Measurements from ENCODE around the gene BACE2.

The BACE2 gene

DNA sequence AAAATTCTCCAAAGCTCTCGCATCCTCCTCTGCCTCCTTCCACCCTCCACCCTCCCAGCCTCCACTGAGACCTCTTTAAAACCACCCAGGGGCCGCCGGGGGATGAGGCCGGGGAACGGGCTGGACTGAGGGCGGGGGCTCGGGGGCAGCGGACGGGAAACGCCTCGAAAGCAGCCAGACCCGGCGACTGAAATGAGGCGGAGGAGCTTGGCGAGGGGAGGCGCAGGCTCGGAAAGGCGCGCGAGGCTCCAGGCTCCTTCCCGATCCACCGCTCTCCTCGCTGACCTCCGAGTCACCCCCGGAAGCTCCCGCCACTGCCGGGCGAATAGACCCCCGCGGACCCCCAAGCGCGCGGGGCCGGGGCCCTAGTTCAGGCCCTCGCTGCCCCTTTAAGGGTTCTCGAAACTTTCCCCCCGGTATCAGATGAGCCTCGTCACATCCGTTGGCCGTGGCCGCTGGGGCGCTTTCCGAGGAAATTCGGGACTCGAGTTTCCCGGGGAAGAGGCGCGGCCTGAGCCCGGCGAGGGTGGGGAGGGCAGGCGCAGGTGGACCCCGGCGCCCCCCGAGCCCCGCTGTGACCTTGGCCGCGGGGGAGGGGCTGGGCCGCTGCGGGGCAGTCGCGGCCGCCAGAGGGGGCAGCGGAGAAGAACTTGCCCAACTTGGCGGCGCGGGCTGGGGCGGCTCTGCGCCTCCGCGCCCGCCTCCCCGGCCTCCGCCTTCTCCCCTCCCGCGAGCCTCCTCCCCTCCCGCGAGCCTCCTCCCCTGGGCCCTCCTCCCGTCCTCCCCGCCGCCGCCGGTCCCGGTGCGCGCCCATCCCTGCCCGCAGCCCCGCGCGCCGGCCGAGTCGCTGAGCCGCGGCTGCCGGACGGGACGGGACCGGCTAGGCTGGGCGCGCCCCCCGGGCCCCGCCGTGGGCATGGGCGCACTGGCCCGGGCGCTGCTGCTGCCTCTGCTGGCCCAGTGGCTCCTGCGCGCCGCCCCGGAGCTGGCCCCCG is at the start of gene BACE2:
BACE2 (plus strand) TSS at position 813 of the 995 bp plus-strand sequence; CDS start at position 917, 104 bp downstream.
- Histone ChIP-seq H3K4me3 (ENCODE audit: low read depth, low read length) (peak within 1 kb of the TSS; percentile 73), H3K9ac (ENCODE audit: low read length) (peak within 1 kb of the TSS; percentile 45), H3K27ac (ENCODE audit: low read depth, low read length) (no peak within 1 kb of the TSS), H3K4me1 (ENCODE audit: control insufficient read depth, insufficient read depth, low read length) (peaks cover 23% of the 10 kb centered on the region; the same call in 1 of the 2 replicates), H3K9me3 (ENCODE audit: control insufficient read depth, insufficient read depth, low read depth, low read length) (no peaks in the 10 kb centered on the region), H3K36me3 (ENCODE audit: control insufficient read depth, insufficient read depth, low read length) (no peaks in the 10 kb centered on the region), H3K27me3 (ENCODE audit: control insufficient read depth, insufficient read depth, low read length) (peaks cover 50% of the 10 kb centered on the region)

- Histone ChIP-seq H3K36me3 (ENCODE audit: control insufficient read depth, insufficient read depth, low read length) (no peaks in the 10 kb centered on the region), H3K9me3 (ENCODE audit: control insufficient read depth, insufficient read depth, low read depth, low read length) (no peaks in the 10 kb centered on the region), H3K4me3 (ENCODE audit: low read depth, low read length) (no peak overlapping the region), H3K27ac (ENCODE audit: low read depth, low read length) (no peak overlapping the region), H3K4me1 (ENCODE audit: control insufficient read depth, insufficient read depth, low read length) (no peaks in the 10 kb centered on the region), H3K27me3 (ENCODE audit: control insufficient read depth, insufficient read depth, low read length) (no peaks in the 10 kb centered on the region), H3K9ac (ENCODE audit: low read length) (no peak overlapping the region)
Measured at GRCh38 chr21:41119901-41120300, 48.1 kb upstream of the BACE2 start.

DNA sequence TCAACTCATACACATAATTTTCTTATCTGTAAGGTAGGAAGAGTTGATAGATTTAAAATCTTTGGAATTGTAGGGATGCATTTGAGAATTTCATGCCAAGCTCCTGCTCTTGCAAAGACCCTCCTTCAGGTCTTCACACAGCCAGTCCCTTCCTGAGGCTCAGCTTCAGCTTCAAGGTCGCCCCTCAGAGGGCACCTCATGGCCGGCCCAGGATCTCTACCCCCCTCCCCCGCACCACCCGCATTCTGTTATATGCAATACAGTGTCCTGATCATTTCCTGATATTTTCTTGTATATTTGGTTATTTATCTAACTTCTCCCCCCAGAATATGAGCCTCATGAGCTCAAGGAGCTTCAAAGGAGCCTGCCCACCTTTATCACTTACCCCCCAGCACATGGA is 47.0 kb upstream of the BACE2 start:
- Histone ChIP-seq H3K9ac (ENCODE audit: low read length) (no peak overlapping the region), H3K27ac (ENCODE audit: low read depth, low read length) (no peak overlapping the region), H3K4me3 (ENCODE audit: low read depth, low read length) (no peak overlapping the region), H3K27me3 (ENCODE audit: control insufficient read depth, insufficient read depth, low read length) (no peaks in the 10 kb centered on the region), H3K4me1 (ENCODE audit: control insufficient read depth, insufficient read depth, low read length) (no peaks in the 10 kb centered on the region), H3K9me3 (ENCODE audit: control insufficient read depth, insufficient read depth, low read depth, low read length) (no peaks in the 10 kb centered on the region), H3K36me3 (ENCODE audit: control insufficient read depth, insufficient read depth, low read length) (no peaks in the 10 kb centered on the region)

GRCh38 chr21:41121785-41122415 is 46.1 kb upstream of the BACE2 start:
- Histone ChIP-seq H3K9ac (ENCODE audit: low read length) (no peak overlapping the region), H3K4me1 (ENCODE audit: control insufficient read depth, insufficient read depth, low read length) (no peaks in the 10 kb centered on the region)

DNA sequence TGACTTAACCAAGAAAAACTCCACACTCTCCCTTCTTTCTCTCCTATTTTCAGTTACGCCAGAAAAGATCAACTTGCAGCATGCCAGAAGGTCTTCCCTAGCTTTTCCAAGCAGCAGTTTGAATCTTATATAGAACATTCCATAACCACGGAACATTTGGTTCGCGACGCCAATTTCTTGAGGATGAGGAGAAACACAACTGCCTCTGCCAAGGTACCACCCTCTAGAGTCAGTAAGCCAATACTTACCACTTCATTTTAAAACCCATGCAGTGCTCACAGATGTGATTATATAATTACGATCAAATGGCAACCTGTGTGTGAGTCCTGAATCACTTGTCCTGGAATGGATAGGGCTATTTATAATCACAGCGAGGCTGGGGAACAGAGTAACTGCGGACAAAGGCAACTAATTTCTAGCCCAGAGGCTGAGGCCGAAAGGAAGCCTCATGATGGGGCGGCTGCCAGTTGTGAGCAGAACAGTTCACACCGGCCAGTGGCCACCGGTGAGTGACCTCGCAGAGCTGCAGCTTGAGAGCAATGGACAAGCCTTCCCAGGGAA is 43.2 kb upstream of the BACE2 start:
- H3K27me3 ChIP-seq (ENCODE audit: control insufficient read depth, insufficient read depth, low read length): no peaks in the 10 kb centered on the region
- no peak overlapping the region for H3K9ac ChIP-seq (ENCODE audit: low read length)
- no peak overlapping the region for H3K27ac ChIP-seq (ENCODE audit: low read depth, low read length)
- H3K9me3 ChIP-seq (ENCODE audit: control insufficient read depth, insufficient read depth, low read depth, low read length): no peaks in the 10 kb centered on the region; the same call in 1 of the 2 replicates
- H3K4me3 ChIP-seq (ENCODE audit: low read depth, low read length): no peak overlapping the region
- no peaks in the 10 kb centered on the region for H3K4me1 ChIP-seq (ENCODE audit: control insufficient read depth, insufficient read depth, low read length)
- H3K36me3 ChIP-seq (ENCODE audit: control insufficient read depth, insufficient read depth, low read length): no peaks in the 10 kb centered on the region

More at GRCh38 chr21:41121785-41122415, 46.1 kb upstream of the BACE2 start:
- Histone ChIP-seq H3K27ac (ENCODE audit: low read depth, low read length) (no peak overlapping the region), H3K4me3 (ENCODE audit: low read depth, low read length) (no peak overlapping the region), H3K27me3 (ENCODE audit: control insufficient read depth, insufficient read depth, low read length) (no peaks in the 10 kb centered on the region), H3K9me3 (ENCODE audit: control insufficient read depth, insufficient read depth, low read depth, low read length) (no peaks in the 10 kb centered on the region), H3K36me3 (ENCODE audit: control insufficient read depth, insufficient read depth, low read length) (no peaks in the 10 kb centered on the region)

GRCh38 chr21:41128981-41129380 is 39.0 kb upstream of the BACE2 start:
- Histone ChIP-seq H3K36me3 (ENCODE audit: control insufficient read depth, insufficient read depth, low read length) (no peaks in the 10 kb centered on the region), H3K4me3 (ENCODE audit: low read depth, low read length) (no peak overlapping the region), H3K9me3 (ENCODE audit: control insufficient read depth, insufficient read depth, low read depth, low read length) (no peaks in the 10 kb centered on the region; the same call in 1 of the 2 replicates), H3K9ac (ENCODE audit: low read length) (no peak overlapping the region), H3K27me3 (ENCODE audit: control insufficient read depth, insufficient read depth, low read length) (no peaks in the 10 kb centered on the region; the same call in 1 of the 2 replicates), H3K27ac (ENCODE audit: low read depth, low read length) (no peak overlapping the region), H3K4me1 (ENCODE audit: control insufficient read depth, insufficient read depth, low read length) (no peaks in the 10 kb centered on the region)

DNA sequence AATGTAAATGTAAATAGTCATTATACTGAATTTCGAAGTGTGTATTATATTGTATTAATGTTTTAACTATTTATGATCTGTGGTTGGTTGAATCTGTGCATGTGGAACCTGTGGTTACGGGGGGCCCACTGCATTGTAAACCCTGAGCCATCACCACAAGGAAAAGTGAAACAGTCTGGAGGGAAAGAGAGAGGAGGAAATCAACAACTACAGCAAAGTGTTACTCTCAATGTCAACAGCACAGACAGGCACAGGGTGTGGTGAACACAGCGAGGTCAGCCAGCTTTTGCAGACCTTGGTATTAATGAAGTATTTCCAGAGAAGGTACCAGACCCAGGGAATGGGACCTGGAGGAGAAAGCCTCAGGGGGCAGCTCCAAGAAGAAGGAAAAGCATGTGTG is 37.1 kb upstream of the BACE2 start:
- Histone ChIP-seq H3K9ac (ENCODE audit: low read length) (no peak overlapping the region), H3K27ac (ENCODE audit: low read depth, low read length) (no peak overlapping the region), H3K27me3 (ENCODE audit: control insufficient read depth, insufficient read depth, low read length) (no peaks in the 10 kb centered on the region; the same call in 1 of the 2 replicates), H3K4me1 (ENCODE audit: control insufficient read depth, insufficient read depth, low read length) (no peaks in the 10 kb centered on the region), H3K36me3 (ENCODE audit: control insufficient read depth, insufficient read depth, low read length) (no peaks in the 10 kb centered on the region), H3K9me3 (ENCODE audit: control insufficient read depth, insufficient read depth, low read depth, low read length) (no peaks in the 10 kb centered on the region; the same call in 1 of the 2 replicates), H3K4me3 (ENCODE audit: low read depth, low read length) (no peak overlapping the region)

DNA sequence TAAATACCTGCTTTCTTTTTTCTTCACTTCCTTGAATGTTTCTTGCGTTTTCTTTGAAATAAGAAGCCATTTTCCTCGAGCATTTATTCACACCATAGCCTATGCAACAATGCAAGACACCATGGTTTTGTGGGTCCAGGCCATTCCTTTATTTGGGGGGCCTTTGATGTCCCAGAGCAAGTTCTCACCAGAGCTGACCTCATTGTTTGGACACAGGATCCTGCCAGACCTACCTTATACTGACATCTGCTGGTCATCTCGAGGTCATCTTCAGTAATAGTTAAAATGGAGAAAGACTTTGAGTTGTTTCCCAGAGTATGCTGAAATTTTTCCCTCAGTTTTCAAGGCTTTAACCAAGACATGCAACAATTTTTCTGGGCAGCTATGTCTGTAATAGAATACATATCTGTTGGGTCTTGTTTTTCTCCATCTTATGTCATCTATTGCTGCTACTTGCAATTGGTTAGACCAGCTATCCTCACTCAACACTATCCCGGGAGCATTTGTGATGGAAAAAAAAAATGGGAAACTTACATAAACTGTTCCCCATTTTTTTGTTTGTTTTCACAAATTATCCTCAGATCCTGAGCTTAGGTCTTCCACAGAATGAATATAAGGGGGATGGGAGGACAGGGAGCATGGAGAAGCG is 34.0 kb upstream of the BACE2 start:
- Histone ChIP-seq H3K4me1 (ENCODE audit: control insufficient read depth, insufficient read depth, low read length) (no peaks in the 10 kb centered on the region), H3K36me3 (ENCODE audit: control insufficient read depth, insufficient read depth, low read length) (no peaks in the 10 kb centered on the region), H3K9me3 (ENCODE audit: control insufficient read depth, insufficient read depth, low read depth, low read length) (peaks cover 14% of the 10 kb centered on the region), H3K4me3 (ENCODE audit: low read depth, low read length) (no peak overlapping the region), H3K27ac (ENCODE audit: low read depth, low read length) (no peak overlapping the region), H3K27me3 (ENCODE audit: control insufficient read depth, insufficient read depth, low read length) (no peaks in the 10 kb centered on the region; the same call in 1 of the 2 replicates), H3K9ac (ENCODE audit: low read length) (no peak overlapping the region)

- no peak overlapping the region for H3K4me3 ChIP-seq (ENCODE audit: low read depth, low read length)
- H3K4me1 ChIP-seq (ENCODE audit: control insufficient read depth, insufficient read depth, low read length): no peaks in the 10 kb centered on the region
- H3K9me3 ChIP-seq (ENCODE audit: control insufficient read depth, insufficient read depth, low read depth, low read length): peaks cover 14% of the 10 kb centered on the region; the same call in 1 of the 2 replicates
- no peaks in the 10 kb centered on the region for H3K36me3 ChIP-seq (ENCODE audit: control insufficient read depth, insufficient read depth, low read length)
- no peaks in the 10 kb centered on the region; the same call in 1 of the 2 replicates for H3K27me3 ChIP-seq (ENCODE audit: control insufficient read depth, insufficient read depth, low read length)
- no peak overlapping the region for H3K9ac ChIP-seq (ENCODE audit: low read length)
- no peak overlapping the region for H3K27ac ChIP-seq (ENCODE audit: low read depth, low read length)
Measured at GRCh38 chr21:41135746-41136145, 32.2 kb upstream of the BACE2 start.

DNA sequence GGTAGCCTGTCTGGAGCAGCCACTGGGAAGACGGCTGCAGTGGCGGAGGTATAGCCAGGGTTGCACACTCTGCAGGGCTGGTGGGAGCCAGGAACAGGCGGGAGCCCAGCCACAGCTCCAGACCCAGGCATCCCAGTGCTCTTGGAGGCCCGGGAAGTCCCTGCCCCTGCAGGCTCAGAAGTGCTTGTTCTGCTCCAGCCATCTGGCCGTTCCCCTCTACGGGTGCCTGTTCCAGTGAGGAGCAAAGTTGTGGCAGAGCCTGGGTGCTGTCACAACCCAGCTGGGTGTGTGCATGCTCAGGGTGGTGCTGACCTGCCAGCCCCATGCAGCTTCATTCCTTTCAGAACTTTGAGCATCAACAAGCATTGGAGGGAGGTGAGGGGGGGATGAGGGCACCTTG is 31.7 kb upstream of the BACE2 start:
- no peak overlapping the region for H3K4me3 ChIP-seq (ENCODE audit: low read depth, low read length)
- peaks cover 14% of the 10 kb centered on the region; the same call in 1 of the 2 replicates for H3K9me3 ChIP-seq (ENCODE audit: control insufficient read depth, insufficient read depth, low read depth, low read length)
- H3K27me3 ChIP-seq (ENCODE audit: control insufficient read depth, insufficient read depth, low read length): no peaks in the 10 kb centered on the region
- no peak overlapping the region for H3K27ac ChIP-seq (ENCODE audit: low read depth, low read length)
- H3K36me3 ChIP-seq (ENCODE audit: control insufficient read depth, insufficient read depth, low read length): no peaks in the 10 kb centered on the region
- H3K9ac ChIP-seq (ENCODE audit: low read length): no peak overlapping the region
- no peaks in the 10 kb centered on the region for H3K4me1 ChIP-seq (ENCODE audit: control insufficient read depth, insufficient read depth, low read length)

Measured in HUES6 (cell line).